ENCODE data around the gene FANCC.

FANCC gene

GRCh38 chr9:95120781-95121370 lies 196.6 kb downstream of the FANCC start:
- DNase-seq (ENCODE audit: low spot score): no peak

GRCh38 chr9:95118596-95118995 lies 198.9 kb downstream of the FANCC start:
- DNase-seq (ENCODE audit: low spot score): no peak

GRCh38 chr9:95116808-95117204 lies 200.7 kb downstream of the FANCC start:
- DNase-seq (ENCODE audit: low spot score): no peak

- no peak for DNase-seq (ENCODE audit: low spot score)
Measured at GRCh38 chr9:95116002-95116807, 201.3 kb downstream of the FANCC start.

- no peak for DNase-seq (ENCODE audit: low spot score)
Measured at GRCh38 chr9:95115104-95115503, 202.4 kb downstream of the FANCC start.

GRCh38 chr9:95112436-95113280 lies 204.9 kb downstream of the FANCC start:
- DNase-seq (ENCODE audit: low spot score): no peak

GRCh38 chr9:95111716-95112115 lies 205.8 kb downstream of the FANCC start:
- no peak for DNase-seq (ENCODE audit: low spot score)

- DNase-seq (ENCODE audit: low spot score): no peak
Measured at GRCh38 chr9:95110921-95111525, 206.5 kb downstream of the FANCC start.

- no peak for DNase-seq (ENCODE audit: low spot score)
Measured at GRCh38 chr9:95109456-95109855, 208.1 kb downstream of the FANCC start.

GRCh38 chr9:95108777-95109176 lies 208.7 kb downstream of the FANCC start:
- no peak for DNase-seq (ENCODE audit: low spot score)

- no peak for DNase-seq (ENCODE audit: low spot score)
Measured at GRCh38 chr9:95107976-95108375, 209.5 kb downstream of the FANCC start.

- no peak for DNase-seq (ENCODE audit: low spot score)
Measured at GRCh38 chr9:95107001-95107749, 210.3 kb downstream of the FANCC start.

- no peak for DNase-seq (ENCODE audit: low spot score)
Measured at GRCh38 chr9:95105519-95106287, 211.8 kb downstream of the FANCC start.

- DNase-seq (ENCODE audit: low spot score): no peak
Measured at GRCh38 chr9:95104980-95105379, 212.5 kb downstream of the FANCC start.

GRCh38 chr9:95104581-95104960 lies 212.9 kb downstream of the FANCC start:
- no peak for DNase-seq (ENCODE audit: low spot score)

GRCh38 chr9:95103871-95104580 lies 213.5 kb downstream of the FANCC start:
- no peak for DNase-seq (ENCODE audit: low spot score)

- DNase-seq (ENCODE audit: low spot score): no peak
Measured at GRCh38 chr9:95103281-95103771, 214.2 kb downstream of the FANCC start.

GRCh38 chr9:95102572-95102971 lies 214.9 kb downstream of the FANCC start:
- no peak for DNase-seq (ENCODE audit: low spot score)

- DNase-seq (ENCODE audit: low spot score): no peak
Measured at GRCh38 chr9:95102001-95102433, 215.5 kb downstream of the FANCC start.

- no peak for DNase-seq (ENCODE audit: low spot score)
Measured at GRCh38 chr9:95101326-95101725, 216.2 kb downstream of the FANCC start.
